NCI-H2171 (cell line): ENCODE data around the gene PSMA7.

Source experiments
- DNase-seq: peaks from one replicate; lab custom pipeline; 2025; lab: John Stamatoyannopoulos, UW

PSMA7 gene

DNA sequence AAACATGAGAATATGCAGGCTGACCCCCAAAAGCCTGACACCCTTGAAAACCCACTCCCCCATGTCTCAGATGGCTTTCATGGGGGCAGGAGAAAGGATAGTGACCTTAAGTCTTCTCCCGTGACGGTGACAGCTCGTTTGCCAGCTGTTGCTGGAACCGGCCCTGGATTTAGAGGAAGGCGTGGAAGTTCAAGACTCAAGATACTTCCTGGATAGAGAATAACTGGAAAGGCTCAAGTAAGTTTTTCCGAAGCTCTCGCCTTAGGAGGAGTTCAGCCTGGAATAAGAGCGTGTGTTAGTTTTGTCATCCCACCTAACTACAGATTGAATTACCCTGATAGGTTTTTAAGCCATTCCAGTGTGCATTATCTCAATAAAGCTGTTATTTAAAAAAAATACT, 28.1 kb upstream of the PSMA7 start:
- DNase-seq = no peak

DNA sequence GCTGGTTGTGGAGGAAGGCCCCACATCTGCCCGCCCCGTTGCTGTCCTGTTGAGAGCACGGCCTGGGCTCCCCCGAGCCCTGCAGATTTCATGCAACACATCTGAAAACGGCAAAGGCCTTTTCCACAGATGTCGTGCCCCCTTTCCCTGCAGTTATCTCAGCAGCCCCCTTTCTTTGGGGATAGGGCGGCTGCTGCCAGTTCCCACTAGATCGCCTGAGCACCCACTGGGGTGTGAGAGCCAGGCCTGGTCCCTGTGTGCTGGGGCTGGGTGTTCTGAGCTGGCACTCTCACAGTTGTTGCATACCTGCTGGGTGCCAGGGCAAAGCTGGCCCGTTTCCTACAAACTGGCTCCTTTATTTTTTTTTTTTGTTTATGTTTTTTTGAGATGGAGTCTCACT, 27.3 kb upstream of the PSMA7 start:
- DNase-seq = no peak

DNA sequence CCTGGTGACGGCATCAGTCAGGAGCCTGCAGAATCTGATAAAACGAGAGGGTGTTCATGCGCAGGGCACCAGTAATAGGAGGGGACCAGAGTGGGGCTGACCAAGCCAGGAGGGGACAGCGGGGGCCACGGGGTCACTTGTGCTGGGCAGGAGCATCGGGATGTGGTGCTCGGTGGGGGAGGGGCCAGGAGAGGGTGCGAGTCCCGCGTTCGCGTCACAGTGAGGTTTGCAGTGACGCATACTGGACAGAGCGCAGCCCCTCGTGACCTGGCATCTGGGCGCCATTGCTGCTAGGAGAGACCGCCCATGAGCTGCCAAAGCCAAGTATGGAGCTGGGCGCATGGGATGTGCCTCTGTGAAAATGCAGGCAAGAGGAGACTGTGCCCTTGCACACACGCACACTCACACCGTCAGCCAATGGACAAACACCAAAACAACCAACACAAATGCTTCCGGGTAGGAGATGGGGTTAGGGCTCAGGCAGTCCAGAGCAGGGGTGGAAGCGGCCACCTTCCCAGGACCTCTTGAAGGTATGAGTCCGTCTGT, 25.8 kb upstream of the PSMA7 start:
- DNase-seq = no peak

GRCh38 chr20:62168061-62168460, 24.9 kb upstream of the PSMA7 start:
- DNase-seq = peak; percentile 86

DNA sequence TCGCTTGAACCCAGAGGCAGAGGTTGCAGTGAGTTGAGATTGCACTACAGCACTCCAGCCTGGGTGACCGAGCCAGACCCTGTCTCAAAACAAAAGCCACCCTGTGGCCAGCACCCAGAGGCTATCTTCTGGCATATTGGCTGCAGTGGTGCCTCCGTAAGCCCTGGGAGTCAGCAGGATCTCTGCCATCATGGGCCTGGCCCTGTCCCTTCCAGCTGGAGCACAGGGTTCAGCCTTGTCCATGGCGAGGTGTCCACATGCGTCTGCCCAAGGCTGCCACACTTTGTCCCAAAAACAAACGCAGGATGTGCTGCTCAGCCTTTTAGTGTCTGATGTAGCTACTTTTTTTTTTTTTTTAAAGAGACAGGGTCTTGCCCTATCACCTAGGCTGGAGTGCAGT, 24.3 kb upstream of the PSMA7 start:
- DNase-seq = no peak

GRCh38 chr20:62165762-62166399, 22.7 kb upstream of the PSMA7 start:
- no peak for DNase-seq

DNA sequence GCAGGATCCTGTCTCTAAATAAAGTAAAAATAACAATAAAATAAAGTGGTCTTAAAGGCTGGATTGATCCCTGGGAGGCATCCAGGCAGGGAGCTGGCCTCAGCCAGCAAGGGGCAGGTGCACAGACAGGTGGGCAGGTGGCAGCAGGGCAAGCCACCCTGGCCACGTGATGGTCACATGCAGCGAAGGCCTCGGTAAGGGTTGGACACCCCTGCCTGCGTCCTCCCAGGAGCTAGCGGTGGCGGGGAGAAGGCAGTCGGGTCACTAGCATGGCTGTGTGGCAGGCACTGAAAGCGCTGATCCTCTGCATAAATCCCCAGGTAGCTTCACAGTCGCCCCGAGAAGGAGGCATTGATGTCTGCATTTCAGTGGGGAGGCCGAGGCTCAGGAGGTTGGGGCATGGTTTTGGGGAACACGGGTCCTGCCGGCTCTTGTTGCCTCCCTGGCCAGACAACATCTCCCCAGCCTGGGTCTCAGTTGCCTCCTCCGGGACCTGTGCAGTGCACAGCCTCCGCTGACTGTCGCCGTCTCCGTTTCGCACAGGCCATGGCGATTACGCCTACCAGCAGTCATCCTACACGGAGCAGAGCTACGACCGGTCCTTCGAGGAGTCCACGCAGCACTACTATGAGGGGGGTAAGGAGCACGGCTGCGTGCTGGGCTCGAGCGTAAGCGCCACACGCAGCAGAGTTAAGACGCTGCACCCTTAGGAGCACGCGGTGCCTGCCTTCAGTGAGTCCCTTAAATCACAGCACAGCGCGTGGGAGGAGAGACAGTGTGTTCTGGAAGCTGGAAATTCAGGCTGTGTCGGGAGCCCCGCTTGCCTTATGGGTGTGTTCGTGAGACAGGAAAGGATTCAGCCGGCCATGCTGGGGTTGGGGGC, 21.9 kb upstream of the PSMA7 start:
- DNase-seq = no peak

DNA sequence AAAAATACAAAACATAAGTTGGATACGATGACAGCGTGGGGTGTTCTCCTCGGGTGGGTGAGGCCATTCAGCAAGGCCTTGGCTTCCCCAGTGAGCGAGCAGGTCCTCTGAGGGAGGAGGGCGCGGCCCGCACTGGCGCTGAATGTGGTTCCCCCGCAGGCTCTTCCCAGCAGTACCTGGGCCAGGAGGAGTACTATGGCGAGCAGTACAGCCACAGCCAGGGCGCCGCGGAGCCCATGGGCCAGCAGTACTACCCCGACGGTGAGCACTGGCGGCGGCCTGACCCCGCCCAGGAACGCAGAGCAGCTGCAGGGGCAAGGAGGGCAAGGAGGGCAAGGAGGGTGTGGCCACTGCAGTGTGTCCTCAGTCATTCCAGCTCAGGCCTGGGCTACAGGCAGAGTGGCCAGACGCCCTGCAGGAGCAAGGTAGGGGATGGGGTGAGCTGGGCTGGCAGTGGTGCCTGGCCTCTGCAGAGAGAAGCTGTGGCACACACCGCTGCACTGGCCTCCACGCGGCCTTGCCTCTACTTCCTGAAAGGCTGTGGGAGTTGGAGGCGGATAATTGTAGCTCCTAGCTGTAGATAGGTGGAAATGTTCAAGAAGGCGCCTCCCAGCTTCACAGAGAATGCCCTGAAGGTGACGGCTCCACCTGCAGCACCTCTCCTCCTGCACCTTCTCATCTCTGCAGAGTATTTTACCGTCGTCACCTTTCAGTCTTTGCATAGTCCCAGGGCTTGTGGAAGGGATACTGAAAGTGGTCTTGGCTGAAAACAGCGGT, 21.0 kb upstream of the PSMA7 start:
- DNase-seq = no peak

- no peak for DNase-seq
These were observed 20.3 kb upstream of the PSMA7 start for GRCh38 chr20:62163485-62163865.

GRCh38 chr20:62162765-62163484, 19.7 kb upstream of the PSMA7 start:
- DNase-seq = no peak

GRCh38 chr20:62161347-62161746, 18.2 kb upstream of the PSMA7 start:
- no peak for DNase-seq

DNA sequence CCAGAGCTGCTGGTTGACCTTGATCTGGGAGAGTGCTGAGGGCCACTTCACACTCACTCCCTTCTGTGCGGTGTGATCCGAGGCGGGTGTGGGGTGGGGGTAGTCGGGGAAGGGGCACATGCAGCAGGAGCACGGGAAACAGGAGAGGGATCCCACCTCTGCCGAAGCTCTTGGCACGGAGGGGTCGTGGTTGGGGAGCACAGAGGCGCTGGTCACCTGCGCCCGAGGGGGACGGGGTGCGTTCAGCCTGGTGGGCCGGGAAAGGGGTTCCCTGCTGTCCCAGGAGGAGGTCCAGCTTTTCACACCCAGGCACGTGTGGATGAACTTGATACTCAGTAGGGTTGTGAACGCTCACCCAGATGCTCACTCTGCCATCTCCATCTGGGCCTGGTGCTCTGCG, 17.7 kb upstream of the PSMA7 start:
- DNase-seq = no peak

DNA sequence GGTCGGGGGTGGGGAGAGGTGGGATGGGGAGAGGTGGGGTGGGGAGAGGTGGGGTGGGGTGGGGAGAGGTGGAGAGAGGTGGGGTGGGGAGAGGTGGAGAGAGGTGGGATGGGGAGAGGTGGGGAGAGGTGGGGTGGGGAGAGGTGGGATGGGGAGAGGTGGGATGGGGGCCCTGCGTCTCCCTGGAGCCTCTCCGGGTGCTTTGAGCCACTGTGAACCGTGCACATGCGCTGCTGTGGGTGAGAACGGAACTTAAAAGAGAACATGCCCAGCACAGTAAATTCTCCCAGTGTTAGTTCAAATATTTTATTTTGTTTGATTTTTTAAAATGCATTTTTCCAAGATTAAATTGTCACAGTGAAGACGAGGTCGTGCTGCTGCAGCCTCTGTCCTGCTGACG, 17.1 kb upstream of the PSMA7 start:
- no peak for DNase-seq

- no peak for DNase-seq
These were observed 16.6 kb upstream of the PSMA7 start for GRCh38 chr20:62159839-62160238.

DNA sequence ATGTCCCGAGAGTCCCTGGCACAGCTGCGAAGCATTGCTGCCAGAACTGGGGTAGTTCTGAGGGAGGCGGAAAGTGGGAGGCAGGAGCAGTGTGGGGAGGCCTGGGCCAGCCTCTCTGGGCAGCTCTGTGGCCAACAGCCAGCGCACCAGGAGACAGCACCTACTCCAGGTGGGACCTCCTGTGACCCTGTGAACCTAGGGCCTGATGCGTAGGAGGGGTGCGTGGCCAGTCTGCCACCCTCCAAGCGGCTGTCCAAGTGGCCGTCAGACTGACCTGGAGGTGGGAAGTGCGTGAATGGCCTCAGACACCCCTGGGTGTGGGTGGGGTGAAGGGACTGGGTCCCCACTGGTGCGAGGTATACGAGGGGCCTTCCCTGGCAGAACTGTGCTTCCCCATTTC, 15.9 kb upstream of the PSMA7 start:
- no peak for DNase-seq

DNA sequence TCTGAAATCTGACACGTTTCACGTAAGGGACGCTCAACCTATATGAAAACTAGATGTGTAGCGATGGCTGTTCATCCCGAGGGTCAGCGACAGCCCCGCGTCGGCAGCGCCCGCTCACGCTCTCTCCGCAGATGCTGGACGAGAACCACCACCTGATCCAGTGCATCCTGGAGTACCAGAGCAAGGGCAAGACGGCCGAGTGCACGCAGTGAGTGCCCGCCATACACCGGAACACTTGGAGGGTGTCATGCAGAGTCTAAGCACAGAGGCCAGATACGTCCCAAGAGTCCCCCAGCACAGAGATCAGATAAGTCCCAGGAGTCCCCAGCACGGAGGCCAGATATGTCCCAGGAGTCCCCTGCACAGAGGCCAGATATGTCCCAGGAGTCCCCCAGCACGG, 15.3 kb upstream of the PSMA7 start:
- no peak for DNase-seq

DNA sequence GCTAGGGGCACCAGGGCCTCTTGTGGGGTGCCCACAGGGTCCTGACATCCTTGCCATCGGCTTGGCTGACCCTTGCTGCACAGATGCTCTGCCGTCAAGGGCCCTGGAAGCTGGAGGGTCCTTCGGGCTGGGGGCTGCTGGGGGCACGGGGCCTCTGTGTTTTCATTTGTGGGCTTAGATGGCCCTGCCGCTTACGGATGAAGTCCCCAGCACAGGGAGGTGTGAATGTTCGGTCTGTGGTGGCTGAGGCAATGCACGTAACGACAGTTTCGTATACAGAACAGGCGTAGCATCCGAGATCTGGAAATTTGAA, 14.8 kb upstream of the PSMA7 start:
- DNase-seq = no peak

DNA sequence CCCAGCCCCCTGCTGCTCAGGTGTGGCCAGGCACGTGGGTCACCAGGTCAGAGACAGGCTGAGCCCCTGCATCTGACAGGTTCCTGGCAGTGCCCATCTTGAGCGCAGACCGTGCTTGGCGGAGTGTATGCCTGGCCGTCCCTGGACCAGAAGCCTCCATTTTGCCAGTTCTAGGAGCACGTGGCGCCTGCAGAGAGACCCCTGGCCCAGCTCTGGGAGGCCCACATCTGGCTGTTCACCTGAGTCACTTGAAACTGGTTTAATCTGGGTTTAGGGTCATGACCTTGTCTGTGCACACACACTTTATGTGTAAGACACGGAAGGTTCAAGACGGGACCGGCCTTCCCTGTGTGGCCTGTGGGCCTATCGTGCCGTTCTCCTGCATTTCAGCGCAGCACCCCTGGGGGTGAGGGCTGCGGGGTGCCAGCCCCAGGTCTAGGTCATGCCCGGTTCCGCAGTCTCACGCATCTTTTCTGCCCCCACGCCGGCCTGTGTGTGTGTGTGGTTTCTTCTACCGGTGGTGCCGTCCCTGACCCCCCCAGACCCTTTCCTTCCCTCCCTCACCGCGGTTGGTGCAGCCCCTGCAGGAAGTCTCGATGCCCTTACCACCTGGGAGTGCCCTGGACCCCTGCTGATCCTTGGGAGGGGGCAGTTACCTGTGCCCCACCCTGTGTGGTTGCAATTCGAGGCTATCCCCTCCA, 14.3 kb upstream of the PSMA7 start:
- DNase-seq = no peak

DNA sequence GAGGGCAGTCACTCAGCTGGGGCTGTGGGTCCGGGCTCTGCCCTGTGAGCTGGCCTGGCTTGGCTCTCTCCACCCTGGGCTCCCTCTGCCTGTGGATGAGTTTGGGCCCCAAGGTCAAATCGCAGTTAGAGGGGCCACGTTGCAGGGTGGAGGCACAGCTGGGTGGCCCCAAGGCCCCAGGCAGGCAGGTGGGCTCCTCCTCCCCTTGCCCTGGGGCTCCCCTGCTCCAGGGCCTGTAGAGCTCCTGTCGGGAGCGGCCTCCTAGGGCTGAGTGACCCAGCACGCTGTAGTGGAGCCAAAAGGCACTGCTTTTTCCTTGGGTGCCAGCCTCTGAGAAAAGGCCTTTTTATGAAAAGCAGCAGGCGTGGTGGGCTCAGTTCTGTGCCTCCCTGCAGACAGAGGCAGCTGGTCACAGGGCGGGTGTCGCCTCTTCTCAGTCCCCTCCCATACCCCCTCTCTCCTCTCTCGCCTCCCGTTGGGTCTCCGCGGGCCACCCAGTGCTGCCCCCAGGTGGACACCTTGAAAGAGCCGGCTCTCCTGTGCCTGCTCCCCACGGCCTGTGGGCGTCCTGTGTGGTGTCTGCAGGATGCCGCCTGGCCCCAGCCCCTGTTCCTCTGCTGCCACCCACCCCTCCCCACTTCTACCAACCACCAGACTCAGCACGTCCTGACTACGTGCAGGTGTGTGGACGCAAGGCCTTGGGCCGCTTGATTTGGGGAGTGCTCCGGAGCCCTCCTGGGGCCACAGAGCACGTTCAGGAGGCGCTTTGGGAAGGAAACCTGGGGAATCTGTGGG, 13.6 kb upstream of the PSMA7 start:
- peak; percentile 10 for DNase-seq

DNA sequence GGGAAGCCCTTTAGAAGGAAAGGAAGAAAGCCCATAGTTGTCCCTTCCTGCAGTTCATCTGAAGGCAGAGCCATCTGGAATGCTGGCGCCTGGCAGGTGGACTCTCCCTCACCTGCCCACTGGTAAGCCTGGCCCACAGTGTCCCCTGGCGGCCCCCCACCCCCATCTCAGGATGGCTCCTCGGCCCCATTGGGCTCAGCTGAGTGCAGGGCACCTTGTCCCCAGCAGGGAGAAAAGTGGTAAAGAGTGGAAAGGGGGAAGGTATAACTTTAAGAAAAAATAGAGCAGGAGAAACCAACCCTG, 13.0 kb upstream of the PSMA7 start:
- DNase-seq = no peak
